Measurements from ENCODE around the gene TOMM7. TPM values are rescaled to one million over a fixed set of nuclear protein-coding genes. Genes with fewer than 3 reads are reported as not detected.
A peak's percentile ranks its signal among the peaks of the same experiment; 100 is the strongest.

The TOMM7 gene
- total and polyA plus RNA-seq, 9 of the 15 experiments (the other 6 are each of a cell fraction or from before 2014, with no cell fraction given): 283 to 1,717 (median 638) TPM

- TF ChIP-seq BRF2 (IDR thresholded peaks at IDR 0.05; ENCODE audit: borderline replicate concordance, insufficient read depth, insufficient read length) (no peak), ESRRA (IDR thresholded peaks at IDR 0.05; ENCODE audit: borderline replicate concordance, low read depth) (peak; percentile 78), CBX2 (IDR thresholded peaks at IDR 0.05; ENCODE audit: insufficient read depth, low read length, poor library complexity, severe bottlenecking) (no peak), ZNF76 (CRISPR knock-in tag; IDR thresholded peaks at IDR 0.05; ENCODE audit: borderline replicate concordance) (0 out of 2 replicates have a peak, but pooled peaks have one; percentile 43), TRIM24 (IDR thresholded peaks at IDR 0.05) (peak in 1 of 2 experiments; percentile 40; a peak in 1 of 4 replicates), SREBF1 (IDR thresholded peaks at IDR 0.05; ENCODE audit: borderline replicate concordance, low read depth, low read length) (no peak), ZNF212 (CRISPR knock-in tag; IDR thresholded peaks at IDR 0.05) (peak; percentile 39; the same call in 1 of the 2 replicates), SMARCA4 (IDR thresholded peaks at IDR 0.05) (peak; percentile 17; the same call in 1 of the 2 replicates), ZNF592 (IDR thresholded peaks at IDR 0.05) (peak; percentile 90), KLF10 (CRISPR knock-in tag; IDR thresholded peaks at IDR 0.05) (no peak), NFE2 (IDR thresholded peaks at IDR 0.05; ENCODE audit: low read depth) (no peak; the same call in 1 of the 2 replicates), IRF2 (CRISPR knock-in tag; IDR thresholded peaks at IDR 0.05) (no peak), EGR1 (conservative IDR thresholded peaks at IDR 0.05) (peak; percentile 72), CREB3 (tag; conservative IDR thresholded peaks at IDR 0.05; ENCODE audit: low read depth) (no peak), ZNF395 (CRISPR knock-in tag; IDR thresholded peaks at IDR 0.05) (no peak), TRIM25 (IDR thresholded peaks at IDR 0.05; ENCODE audit: borderline replicate concordance) (no peak)
Observed at GRCh38 chr7:22854158-22855048, 31.8 kb upstream of the TOMM7 start (continued).

All from K562 (cell line).